ENCODE data around the gene CTNNBL1.

CTNNBL1 gene

DNA sequence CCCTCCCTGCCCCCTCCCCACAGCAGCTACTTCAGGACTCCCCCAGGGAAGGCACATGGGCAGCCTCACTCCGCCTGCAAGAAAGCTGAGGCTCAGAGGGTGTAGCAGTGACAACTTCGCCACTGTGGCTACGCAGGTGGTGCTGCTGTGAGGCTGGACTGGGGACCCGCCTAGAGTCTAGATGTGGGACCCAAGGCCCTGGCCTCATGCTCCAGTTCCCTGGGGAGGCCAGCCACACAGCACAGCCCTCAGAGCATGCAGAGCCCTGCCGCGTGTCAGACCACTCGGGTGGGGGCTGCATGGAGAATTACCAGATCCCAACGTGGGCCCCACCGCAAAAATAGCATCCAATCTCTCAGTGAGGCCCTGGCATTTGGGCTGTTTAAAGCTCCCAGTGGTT is 178.3 kb downstream of the CTNNBL1 start:
- TF ChIP-seq, protein P1, sequence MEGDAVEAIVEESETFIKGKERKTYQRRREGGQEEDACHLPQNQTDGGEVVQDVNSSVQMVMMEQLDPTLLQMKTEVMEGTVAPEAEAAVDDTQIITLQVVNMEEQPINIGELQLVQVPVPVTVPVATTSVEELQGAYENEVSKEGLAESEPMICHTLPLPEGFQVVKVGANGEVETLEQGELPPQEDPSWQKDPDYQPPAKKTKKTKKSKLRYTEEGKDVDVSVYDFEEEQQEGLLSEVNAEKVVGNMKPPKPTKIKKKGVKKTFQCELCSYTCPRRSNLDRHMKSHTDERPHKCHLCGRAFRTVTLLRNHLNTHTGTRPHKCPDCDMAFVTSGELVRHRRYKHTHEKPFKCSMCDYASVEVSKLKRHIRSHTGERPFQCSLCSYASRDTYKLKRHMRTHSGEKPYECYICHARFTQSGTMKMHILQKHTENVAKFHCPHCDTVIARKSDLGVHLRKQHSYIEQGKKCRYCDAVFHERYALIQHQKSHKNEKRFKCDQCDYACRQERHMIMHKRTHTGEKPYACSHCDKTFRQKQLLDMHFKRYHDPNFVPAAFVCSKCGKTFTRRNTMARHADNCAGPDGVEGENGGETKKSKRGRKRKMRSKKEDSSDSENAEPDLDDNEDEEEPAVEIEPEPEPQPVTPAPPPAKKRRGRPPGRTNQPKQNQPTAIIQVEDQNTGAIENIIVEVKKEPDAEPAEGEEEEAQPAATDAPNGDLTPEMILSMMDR (IDR thresholded peaks at IDR 0.05; ENCODE audit: low read length, missing control alignments): no peak
- no peak overlapping the region for H3K4me3 ChIP-seq (replicated peaks; ENCODE audit: low read depth, low read length)
- no peak for DNase-seq (ENCODE audit: low read depth)

DNA sequence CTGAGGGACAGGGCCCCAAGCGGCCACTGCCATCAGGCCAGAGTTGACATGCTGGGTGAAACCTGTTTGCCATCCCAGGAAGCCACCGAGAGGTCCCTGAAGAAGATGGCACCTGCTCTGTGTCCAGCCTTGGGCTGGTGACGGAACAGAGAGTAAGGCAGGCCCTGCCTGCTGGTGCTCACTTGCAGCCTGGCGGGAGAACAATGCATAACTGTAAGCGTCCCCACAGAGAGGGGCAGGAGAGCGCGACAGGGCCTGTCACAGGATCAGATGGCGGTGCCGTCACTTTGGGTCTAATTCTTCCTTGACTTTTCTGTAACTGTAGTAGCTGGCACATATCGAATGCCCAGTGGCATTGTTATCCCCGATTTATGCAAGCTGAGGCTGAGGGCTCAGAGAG is 180.1 kb downstream of the CTNNBL1 start:
- no peak for DNase-seq (ENCODE audit: low read depth)

DNA sequence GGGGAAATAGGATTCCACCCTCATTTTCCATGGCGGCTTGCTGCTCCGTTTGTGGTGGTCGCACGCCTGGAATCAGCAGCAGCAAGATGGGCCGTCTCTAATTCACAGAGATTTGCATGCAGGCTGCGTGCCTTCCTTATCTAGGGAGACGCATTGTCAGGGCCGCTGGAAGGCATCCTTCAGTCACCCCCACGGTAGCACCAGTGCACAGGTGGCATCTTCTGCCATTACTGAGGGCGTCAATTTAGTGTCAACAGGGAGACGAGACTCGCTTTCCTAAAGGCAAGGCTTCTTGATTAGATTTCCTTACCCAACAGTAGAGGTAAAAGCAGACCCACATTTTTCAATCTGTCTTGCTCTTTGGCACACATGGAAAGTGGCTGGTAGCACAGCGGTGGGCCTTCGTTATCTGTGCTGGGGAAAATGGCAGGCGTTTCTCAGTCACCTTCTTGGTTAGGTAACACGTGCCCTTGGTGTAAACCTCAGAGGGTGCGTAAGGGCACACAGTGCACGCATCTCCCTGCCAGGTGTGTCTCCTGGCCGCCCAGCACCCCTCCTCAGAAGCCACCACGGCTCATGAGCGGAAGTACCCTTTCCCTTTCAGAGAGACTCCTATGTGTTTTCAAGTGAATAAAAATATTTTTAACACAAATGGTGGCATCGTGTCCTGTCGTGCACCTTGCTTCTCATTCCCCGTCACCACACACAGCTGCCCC is 181.8 kb downstream of the CTNNBL1 start:
- no peak for DNase-seq (ENCODE audit: low read depth)
- no peak overlapping the region for H3K4me3 ChIP-seq (replicated peaks; ENCODE audit: low read depth, low read length)
- TF ChIP-seq, protein P1 (IDR thresholded peaks at IDR 0.05; ENCODE audit: low read length, missing control alignments): no peak

More for the DNA sequence above, 180.1 kb downstream of the CTNNBL1 start:
- no peak overlapping the region for H3K4me3 ChIP-seq (replicated peaks; ENCODE audit: low read depth, low read length)
- TF ChIP-seq, protein P1 (IDR thresholded peaks at IDR 0.05; ENCODE audit: low read length, missing control alignments): no peak

DNA sequence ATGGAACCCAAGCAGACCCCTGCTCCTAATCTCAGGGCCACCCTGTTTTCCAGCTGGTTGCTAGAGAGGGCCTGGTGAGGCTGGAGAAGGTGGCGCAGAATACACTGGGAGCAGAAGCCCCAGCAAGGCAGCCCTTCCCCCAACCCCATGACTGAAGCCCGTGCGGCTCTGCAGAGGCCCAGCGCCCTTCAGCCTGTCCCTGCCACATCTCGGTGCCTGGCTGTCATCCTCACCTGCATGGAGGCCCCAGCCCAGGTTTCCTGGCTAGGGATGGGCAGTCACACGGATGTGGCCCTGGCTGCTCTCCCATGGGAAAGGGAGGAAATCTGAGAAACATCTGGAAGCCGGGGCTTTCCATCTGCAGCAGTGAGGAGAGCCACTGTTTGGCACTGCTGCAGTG is 183.0 kb downstream of the CTNNBL1 start:
- H3K4me3 ChIP-seq (replicated peaks; ENCODE audit: low read depth, low read length): no peak overlapping the region
- no peak for DNase-seq (ENCODE audit: low read depth)
- TF ChIP-seq, protein P1 (IDR thresholded peaks at IDR 0.05; ENCODE audit: low read length, missing control alignments): no peak

DNA sequence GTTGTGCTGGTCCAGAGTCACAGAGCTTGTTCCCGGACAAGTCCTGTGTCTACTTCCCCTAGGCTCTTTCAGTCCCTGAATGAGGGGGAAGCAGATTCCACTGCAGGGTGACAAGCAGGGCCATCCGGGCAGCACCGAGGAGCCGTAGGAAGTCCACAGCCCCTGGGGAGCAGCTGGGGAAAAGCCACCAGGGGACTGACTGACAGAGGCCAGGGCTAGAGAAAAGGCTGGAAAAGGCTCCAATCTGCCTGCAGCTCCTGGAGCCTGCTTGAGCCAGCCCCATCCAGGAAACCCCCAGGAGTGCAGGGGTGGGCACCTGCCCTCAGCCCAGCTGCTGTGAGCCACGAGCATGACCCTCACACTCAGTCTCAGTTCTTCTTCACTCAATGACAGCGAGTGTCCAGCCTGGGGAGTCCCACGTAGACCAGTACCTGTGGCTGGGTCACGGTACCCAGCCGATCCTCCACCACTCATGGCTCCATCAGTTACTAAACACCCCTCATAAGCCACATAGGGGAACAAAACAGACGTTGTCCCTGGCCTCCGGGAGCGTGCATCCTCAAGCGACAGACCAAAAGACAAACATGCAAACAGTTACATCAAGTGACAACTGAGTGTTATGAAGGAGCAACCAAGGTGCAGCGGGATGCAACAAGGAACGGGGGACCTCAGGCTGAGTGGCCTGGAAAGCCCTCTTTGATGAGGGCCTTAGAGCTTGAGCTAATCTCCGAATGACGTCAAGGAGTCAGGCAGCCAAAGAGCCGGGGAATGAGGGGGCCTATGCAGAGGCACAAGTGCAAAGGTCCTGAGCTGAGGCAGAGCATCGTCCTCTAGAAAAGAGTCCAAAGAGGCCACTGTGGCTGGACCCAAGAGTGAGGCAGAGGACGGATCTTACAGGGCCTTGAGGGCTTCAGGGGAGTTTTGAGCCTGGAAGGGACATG is 184.3 kb downstream of the CTNNBL1 start:
- DNase-seq (ENCODE audit: low read depth): no peak
- TF ChIP-seq, protein P1 (IDR thresholded peaks at IDR 0.05; ENCODE audit: low read length, missing control alignments): no peak
- no peak overlapping the region for H3K4me3 ChIP-seq (replicated peaks; ENCODE audit: low read depth, low read length)

DNA sequence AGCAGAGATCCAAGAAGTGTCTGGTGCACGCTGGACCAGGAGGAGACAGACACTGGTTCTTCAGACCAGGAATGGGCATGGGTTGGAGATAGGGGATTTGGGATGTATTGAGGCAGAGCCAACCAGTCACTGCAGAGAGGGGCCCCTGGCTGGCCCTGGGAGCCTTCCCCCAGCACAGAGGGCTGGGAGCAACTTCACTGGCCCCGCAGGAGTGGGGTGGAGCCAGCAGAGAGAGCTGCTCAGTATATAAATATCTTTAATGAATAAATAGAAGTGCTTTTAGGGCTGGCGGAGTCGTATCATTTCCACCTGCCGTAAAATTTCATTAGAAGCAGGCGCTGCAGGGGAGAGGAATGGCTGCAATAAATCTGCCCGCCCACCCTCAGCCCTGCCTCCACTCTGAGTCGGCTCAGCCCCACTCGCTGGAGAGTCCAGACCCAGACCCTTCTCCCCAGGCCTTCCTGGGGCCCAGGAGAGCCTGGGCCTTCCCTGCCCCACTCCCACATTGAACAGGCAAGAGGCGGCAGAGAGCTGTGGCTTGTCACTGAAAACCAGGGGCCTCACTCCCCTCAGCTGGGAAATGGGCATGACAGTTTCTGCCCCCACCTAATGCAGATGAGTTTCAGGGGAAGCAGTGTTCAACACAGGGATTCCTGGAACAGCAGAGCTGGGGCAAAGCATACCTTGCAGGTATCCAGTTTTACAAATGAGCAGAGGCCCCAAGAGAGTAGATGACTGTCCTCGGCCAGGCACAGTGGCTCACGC is 185.2 kb downstream of the CTNNBL1 start:
- no peak for DNase-seq (ENCODE audit: low read depth)

More for the DNA sequence above, 185.2 kb downstream of the CTNNBL1 start:
- H3K4me3 ChIP-seq (replicated peaks; ENCODE audit: low read depth, low read length): no peak overlapping the region
- TF ChIP-seq, protein P1 (IDR thresholded peaks at IDR 0.05; ENCODE audit: low read length, missing control alignments): no peak
